B cell (primary cell): ENCODE results near the gene ATG16L1. TPM values are rescaled to one million over a fixed set of nuclear protein-coding genes. Genes with fewer than 3 reads are reported as not detected.

Experiments
- ATAC-seq: fragments of 200-7000 bp; cut with Tn5 transposase; one replicate; pipeline ENCODE4 v1.10.0; 2021; ENCODE audit warnings: low read depth, mild to moderate bottlenecking, moderate number of reproducible peaks, moderate library complexity
- CTCF ChIA-PET: fragments of 350-600 bp; sonication (Branson Sonifier 250); formaldehyde crosslinking; loops from one replicate; lab custom pipeline; 2021; ENCODE audit warnings: antibody characterized with exemption, inconsistent platforms; lab: Charles Lee
- POLR2A ChIA-PET: fragments of 350-600 bp; sonication (Branson Sonifier 250); formaldehyde crosslinking; loops from one replicate; lab custom pipeline; 2021; ENCODE audit warnings: antibody characterized with exemption; lab: Charles Lee
- DNase-seq: peaks from one replicate; pipeline ENCODE4 v3.0.0; 2013
- H2AFZ ChIP-seq: 2 replicates; pipeline ENCODE4 v1.6.1; 2012; ENCODE audit warnings: mild to moderate bottlenecking, low read depth, low read length; ENCODE audit not compliant: insufficient read depth, poor library complexity, severe bottlenecking
- H3K27ac ChIP-seq, 2 donors: 1 replicate in 1 of 2; 2 replicates in 1 of 2; pipeline ENCODE4 v1.5.1; 2012 to 2013; ENCODE audit warnings: low read length in 2 of 2, mild to moderate bottlenecking in 2 of 2, moderate library complexity in 1 of 2
- H3K27me3 ChIP-seq, 4 experiments: fragments of 200-600 bp in 1 of 4; sonication (generic) in 1 of 4; replicated peaks in 1 of 4; 1 replicate in 2 of 4; 2 replicates in 2 of 4; pipeline versions ENCODE4 v1.6.1 to v1.7.0; 2013 to 2016; ENCODE audit warnings: low read length in 3 of 4, mild to moderate bottlenecking in 2 of 4, mixed read lengths in 1 of 4, moderate library complexity in 1 of 4; ENCODE audit not compliant: insufficient read depth in 4 of 4, control insufficient read depth in 3 of 4; ENCODE audit errors: control extremely low read depth in 1 of 4
- H3K36me3 ChIP-seq, 2 experiments: replicated peaks in 1 of 2; 1 replicate in 1 of 2; 2 replicates in 1 of 2; pipeline versions ENCODE4 v1.6.1 to v1.7.1; 2013; ENCODE audit warnings: low read length in 1 of 2; ENCODE audit not compliant: insufficient read depth in 2 of 2, control insufficient read depth in 1 of 2; ENCODE audit errors: control extremely low read depth in 1 of 2, extremely low read depth in 1 of 2
- H3K4me1 ChIP-seq, 2 donors: fragments of 200-600 bp in 1 of 2; sonication (generic) in 1 of 2; 1 replicate in 1 of 2; 2 replicates in 1 of 2; pipeline versions ENCODE4 v1.5.1 to v1.6.1; 2013 to 2017; ENCODE audit warnings: low read length in 2 of 2; ENCODE audit not compliant: control insufficient read depth in 2 of 2, insufficient read depth in 2 of 2
- H3K4me2 ChIP-seq: replicated peaks from 2 replicates; pipeline ENCODE3; 2012; ENCODE audit warnings: mild to moderate bottlenecking, low read depth, low read length; ENCODE audit not compliant: poor library complexity, severe bottlenecking
- H3K4me3 ChIP-seq, 5 experiments: fragments of 200-600 bp in 1 of 5; sonication (generic) in 1 of 5; 1 replicate in 3 of 5; 2 replicates in 2 of 5; pipeline versions ENCODE4 v1.5.1 to v1.7.0; 2011 to 2016; ENCODE audit warnings: low read length in 4 of 5, mild to moderate bottlenecking in 4 of 5, low read depth in 2 of 5, control low read depth in 1 of 5, moderate library complexity in 1 of 5; ENCODE audit not compliant: insufficient read depth in 1 of 5; ENCODE audit errors: control extremely low read depth in 1 of 5, extremely low read depth in 1 of 5
- H3K79me2 ChIP-seq: fragments of 200-600 bp; sonication (generic); one replicate; pipeline ENCODE4 v1.6.0; 2016; ENCODE audit warnings: low read length; ENCODE audit not compliant: control insufficient read depth, insufficient read depth
- H3K9ac ChIP-seq: fragments of 200-600 bp; sonication (generic); 2 replicates; pipeline ENCODE4 v1.6.1; 2017; ENCODE audit warnings: mild to moderate bottlenecking, low read length, moderate library complexity
- H3K9me3 ChIP-seq, 3 donors: one replicate each; pipeline versions ENCODE4 v1.6.1 to v1.7.1; 2013; ENCODE audit warnings: low read length in 2 of 3; ENCODE audit not compliant: control insufficient read depth in 2 of 3, insufficient read depth in 1 of 3; ENCODE audit errors: control extremely low read depth in 1 of 3
- H4K20me1 ChIP-seq: 2 replicates; pipeline ENCODE4 v1.6.0; 2012; ENCODE audit warnings: mild to moderate bottlenecking, low read length; ENCODE audit not compliant: insufficient read depth, control insufficient read depth, poor library complexity, severe bottlenecking
- H3K27ac Mint-ChIP-seq: one replicate; pipeline ENCODE4 v1.8.0; 2021; ENCODE audit warnings: mixed read lengths
- H3K27me3 Mint-ChIP-seq: one replicate; pipeline ENCODE4 v1.8.0; 2021; ENCODE audit warnings: mixed read lengths
- H3K4me1 Mint-ChIP-seq: one replicate; pipeline ENCODE4 v1.8.0; 2021; ENCODE audit warnings: mixed read lengths
- H3K4me3 Mint-ChIP-seq: one replicate; pipeline ENCODE4 v1.8.0; 2021; ENCODE audit warnings: mixed read lengths
- H3K9me3 Mint-ChIP-seq: one replicate; pipeline ENCODE4 v1.8.0; 2022; ENCODE audit warnings: mixed read lengths; ENCODE audit not compliant: insufficient read depth
- CTCF ChIP-seq: fragments of 200-600 bp; IDR thresholded peaks from one replicate; pipeline ENCODE4 v1.8.0; 2022; ENCODE audit warnings: antibody characterized with exemption, mild to moderate bottlenecking
- EZH2 ChIP-seq: IDR thresholded peaks from 2 replicates; pipeline ENCODE4 v1.6.1; 2012; ENCODE audit warnings: borderline replicate concordance, low read depth, mild to moderate bottlenecking, moderate library complexity, low read length; ENCODE audit not compliant: insufficient read depth, poor library complexity, severe bottlenecking
- WGBS: methylation state at CpG from one replicate; pipeline ENCODE4 v1.1.5; 2013; ENCODE audit warnings: missing lambda C conversion rate; ENCODE audit not compliant: insufficient coverage; 5-methylcytosine and 5-hydroxymethylcytosine counted together
- intact Hi-C: fragments of 100-400 bp; cut with micrococcal nuclease; formaldehyde crosslinking; loops from one replicate; pipeline ENCODE4 v1.10.0; 2022
- polyA plus RNA-seq: library from polyadenylated mRNA; depleted of rRNA; stranded (reverse); fragments of >200 nt; gene quantifications from 2 replicates; pipeline ENCODE4 v1.2.3, GENCODE V29; 2012
- total RNA-seq, 2 donors: library from RNA; stranded (reverse); fragments of 120-200 nt in 1 of 2; gene quantifications; 1 replicate in 1 of 2; 2 replicates in 1 of 2; pipeline versions ENCODE4 v1.2.3 to v1.2.4, GENCODE V29; 2013 to 2022

ATG16L1 gene
- total and polyA plus RNA-seq, 2 donors (not counting 1 experiment from before 2014, with no cell fraction given), result 25.7 to 69.9 TPM

- H3K9me3 Mint-ChIP-seq, result no peaks in the 10 kb centered on the region
- Histone ChIP-seq H3K4me3 (peak overlapping the region in 4 of 5 experiments; percentile 81 to 94 (median 90)), H3K9ac (peak overlapping the region; percentile 86), H3K79me2 (peaks cover 45% of the 10 kb centered on the region), H2AFZ (peak overlapping the region; percentile 97), H3K27ac (peak overlapping the region; percentile 40 to 72), H3K4me2 (peak overlapping the region; percentile 81), H4K20me1 (peaks cover 31% of the 10 kb centered on the region), H3K27me3 (no peaks in the 10 kb centered on the region), H3K4me1 (peaks cover 20 to 28% of the 10 kb centered on the region in 2 donors), H3K9me3 (no peaks in the 10 kb centered on the region), H3K36me3 (peaks cover 0 to 10% of the 10 kb centered on the region in 2 experiments)
- no peaks in the 10 kb centered on the region for H3K27me3 Mint-ChIP-seq
- H3K27ac Mint-ChIP-seq, result peak overlapping the region; percentile 91
- ChIA-PET POLR2A (interaction anchor here (0.7 to 1.9 kb wide), 3 partner anchors 48 to 190 kb away, joined by 3 to 4 read pairs (median 3); partner anchors contain the start of gene INPP5D), CTCF (interaction anchor here (0.7 to 3.8 kb wide), 36 partner anchors 10 to 645 kb away, joined by 3 to 28 read pairs (median 4); partner anchors contain the start of gene INPP5D)
- H3K4me3 Mint-ChIP-seq, result peak overlapping the region; percentile 96
- no peak for TF ChIP-seq EZH2
- TF ChIP-seq CTCF, result no peak
- DNase-seq, result no peak
- peaks cover 45% of the 10 kb centered on the region for H3K4me1 Mint-ChIP-seq
- peak; percentile 5 for ATAC-seq
- intact Hi-C loops, result loop anchor here (1.0 to 5.0 kb wide), 12 partner anchors 16 to 645 kb away; partner anchors contain the start of gene INPP5D
- WGBS, result no CpG with 5 or more reads among the region's 1 CpG
Measured at GRCh38 chr2:233250985-233251305, 528 bp upstream of the ATG16L1 start.

- H3K27ac ChIP-seq, result peak overlapping the region in 1 of 2 donors; percentile 81
- peaks cover 50% of the 10 kb centered on the region for H3K4me1 Mint-ChIP-seq
- no peak for ATAC-seq
- no peaks in the 10 kb centered on the region for H3K27me3 ChIP-seq
- peak overlapping the region; percentile 86 for H3K27ac Mint-ChIP-seq
- H3K9ac ChIP-seq, result peak overlapping the region; percentile 86
- peak overlapping the region; percentile 97 for H2AFZ ChIP-seq
- peak overlapping the region; percentile 81 to 94 (median 93) for H3K4me3 ChIP-seq
- H3K9me3 Mint-ChIP-seq, result no peaks in the 10 kb centered on the region
- no peaks in the 10 kb centered on the region for H3K9me3 ChIP-seq
- H4K20me1 ChIP-seq, result peaks cover 42% of the 10 kb centered on the region
- no peak for DNase-seq
- 4% methylated on average over 12 of the region's 18 CpGs for WGBS
- peaks cover 20 to 28% of the 10 kb centered on the region in 2 donors for H3K4me1 ChIP-seq
- no peaks in the 10 kb centered on the region for H3K27me3 Mint-ChIP-seq
- TF ChIP-seq CTCF (no peak), EZH2 (no peak)
- ChIA-PET POLR2A (no interaction called here), CTCF (interaction anchor here (1.1 to 2.9 kb wide), 8 partner anchors 12 to 493 kb away, joined by 3 to 15 read pairs (median 8); no protein-coding TSS in a partner anchor)
- H3K4me3 Mint-ChIP-seq, result peak overlapping the region; percentile 96
- H3K4me2 ChIP-seq, result peak overlapping the region; percentile 81
- intact Hi-C loops, result loop anchor here (5.0 kb wide), 3 partner anchors 50 to 105 kb away; no protein-coding TSS in a partner anchor
- H3K36me3 ChIP-seq, result peaks cover 0 to 12% of the 10 kb centered on the region in 2 experiments
- H3K79me2 ChIP-seq, result peaks cover 58% of the 10 kb centered on the region
Measured at GRCh38 chr2:233252227-233252626, 754 bp downstream of the ATG16L1 start.
